Hepatocyte (in vitro differentiated cells): Measurements from ENCODE around the gene LIPC. TPM values are rescaled to one million over a fixed set of nuclear protein-coding genes. Genes with fewer than 3 reads are reported as not detected.
A peak's percentile ranks its signal among the peaks of the same experiment; 100 is the strongest.

ENCODE experiments used
- DNase-seq: peaks from one replicate; pipeline ENCODE4 v3.0.0-alpha.2; 2016; ENCODE audit warnings: low spot score
- H2AFZ ChIP-seq: fragments of 200-600 bp; sonication (generic); 2 replicates; pipeline ENCODE4 v1.6.0; 2016; ENCODE audit warnings: antibody characterized with exemption, mild to moderate bottlenecking
- H3K27ac ChIP-seq: fragments of 200-600 bp; sonication (generic); 2 replicates; pipeline ENCODE4 v1.5.1; 2016; ENCODE audit warnings: mild to moderate bottlenecking
- H3K27me3 ChIP-seq: fragments of 200-600 bp; sonication (generic); 2 replicates; pipeline ENCODE4 v1.6.1; 2016
- H3K36me3 ChIP-seq: fragments of 200-600 bp; sonication (generic); replicated peaks from 2 replicates; pipeline ENCODE4 v1.5.1; 2016; ENCODE audit warnings: low read depth; ENCODE audit not compliant: insufficient read depth
- H3K4me1 ChIP-seq: fragments of 200-600 bp; sonication (generic); 2 replicates; pipeline ENCODE4 v1.5.1; 2016; ENCODE audit warnings: mild to moderate bottlenecking, moderate library complexity; ENCODE audit not compliant: insufficient read depth
- H3K4me2 ChIP-seq: fragments of 200-600 bp; sonication (generic); 2 replicates; pipeline ENCODE4 v1.6.0; 2016
- H3K4me3 ChIP-seq: fragments of 200-600 bp; sonication (generic); 2 replicates; pipeline ENCODE4 v1.5.1; 2016; ENCODE audit warnings: mild to moderate bottlenecking
- H3K79me2 ChIP-seq: fragments of 200-600 bp; sonication (generic); 2 replicates; pipeline ENCODE4 v1.6.0; 2017; ENCODE audit warnings: mild to moderate bottlenecking
- H3K9me2 ChIP-seq: fragments of 200-600 bp; sonication (generic); replicated peaks from 2 replicates; pipeline ENCODE4 v1.6.0; 2017; ENCODE audit warnings: mild to moderate bottlenecking; ENCODE audit not compliant: insufficient read depth
- H3K9me3 ChIP-seq: fragments of 200-600 bp; sonication (generic); 2 replicates; pipeline ENCODE4 v1.5.1; 2016; ENCODE audit warnings: low read depth, mild to moderate bottlenecking
- H4K20me1 ChIP-seq: fragments of 200-600 bp; sonication (generic); 2 replicates; pipeline ENCODE4 v1.6.0; 2016; ENCODE audit warnings: mild to moderate bottlenecking; ENCODE audit not compliant: insufficient read depth, poor library complexity, severe bottlenecking
- EZH2 ChIP-seq: fragments of 200-600 bp; sonication (generic); IDR thresholded peaks from 2 replicates; pipeline ENCODE4 v1.6.1; 2016; ENCODE audit warnings: antibody characterized with exemption, mild to moderate bottlenecking, borderline replicate concordance
- EZH2phosphoT487 ChIP-seq: fragments of 200-600 bp; sonication (generic); IDR thresholded peaks from one replicate; pipeline ENCODE4 v1.6.1; 2018; ENCODE audit warnings: antibody characterized with exemption, mild to moderate bottlenecking, low read depth, moderate library complexity; ENCODE audit not compliant: unreplicated experiment, severe bottlenecking
- WGBS: methylation state at CpG from one replicate; pipeline ENCODE4 v1.1.6; 2016; ENCODE audit warnings: low lambda C conversion rate; ENCODE audit errors: missing lambda C conversion rate; 5-methylcytosine and 5-hydroxymethylcytosine counted together
- polyA plus RNA-seq: library from polyadenylated mRNA; unstranded; fragments of >200 nt; fragmentation: Nextera tagmentation; extraction: Ambion mirVana; gene quantifications from 2 replicates; pipeline ENCODE4 v1.2.1, GENCODE V29; 2016
- total RNA-seq: library from RNA; depleted of rRNA; stranded (reverse); fragments of >200 nt; gene quantifications from 2 replicates; pipeline ENCODE4 v1.2.3, GENCODE V29; 2014
- TF ChIP-seq, protein P1 (sequence below): fragments of 200-600 bp; sonication (generic); IDR thresholded peaks from 2 replicates; pipeline ENCODE4 v1.5.1; 2016; ENCODE audit warnings: antibody characterized with exemption, mild to moderate bottlenecking; ENCODE audit not compliant: poor library complexity

LIPC gene
- total RNA-seq, result 64.8 and 67.7 TPM in 2 replicates
- polyA plus RNA-seq, result 34.3 and 37.0 TPM in 2 replicates

DNA sequence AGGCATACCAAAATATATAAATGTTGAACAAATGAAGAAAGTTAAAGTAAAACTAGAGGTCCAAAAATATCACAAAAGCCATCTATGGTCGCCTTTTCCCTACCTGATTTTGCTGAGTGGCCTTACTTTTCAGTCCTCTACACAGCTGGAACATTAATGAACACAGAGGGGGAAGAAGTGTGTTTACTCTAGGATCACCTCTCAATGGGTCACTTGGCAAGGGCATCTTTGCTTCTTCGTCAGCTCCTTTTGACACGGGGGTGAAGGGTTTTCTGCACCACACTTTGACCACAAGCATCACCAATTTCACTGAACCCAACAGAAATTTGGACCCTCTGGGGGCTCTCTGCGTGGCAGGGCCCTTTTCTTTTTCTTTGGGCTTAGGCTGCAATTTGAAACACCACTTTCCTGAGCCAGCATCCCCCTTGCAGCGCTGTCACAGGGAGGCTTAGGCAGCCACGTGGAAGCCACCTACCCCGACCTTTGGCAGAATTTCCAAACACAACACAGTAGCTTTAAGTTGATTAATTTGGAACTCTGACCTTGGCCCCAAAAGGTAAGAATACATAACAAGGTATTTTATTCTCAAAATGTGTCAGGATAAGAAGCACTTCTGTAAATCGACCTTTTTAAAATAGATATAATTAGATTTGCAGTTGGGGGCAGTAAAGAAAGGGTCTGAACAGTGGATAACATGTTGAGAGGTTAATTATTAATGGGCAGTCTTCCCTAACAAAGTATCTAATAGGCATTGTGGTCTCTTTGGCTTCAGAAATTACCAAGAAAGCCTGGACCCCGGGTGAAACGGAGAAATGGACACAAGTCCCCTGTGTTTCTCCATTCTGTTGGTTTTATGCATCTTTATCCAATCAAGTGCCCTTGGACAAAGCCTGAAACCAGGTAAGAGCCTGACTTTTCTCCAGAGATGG is at the start of gene LIPC:
Gene LIPC (plus strand): TSS at position 771 of the 929 bp plus-strand sequence. CDS start 42 bp downstream, at position 813.
- no peaks in the 10 kb centered on the region for H3K36me3 ChIP-seq
- WGBS, result 70% methylated on average over 10 of the region's 10 CpGs
- H3K9me3 ChIP-seq, result no peaks in the 10 kb centered on the region
- no peak for TF ChIP-seq EZH2
- no peak for TF ChIP-seq EZH2phosphoT487
- TF ChIP-seq, protein P1, sequence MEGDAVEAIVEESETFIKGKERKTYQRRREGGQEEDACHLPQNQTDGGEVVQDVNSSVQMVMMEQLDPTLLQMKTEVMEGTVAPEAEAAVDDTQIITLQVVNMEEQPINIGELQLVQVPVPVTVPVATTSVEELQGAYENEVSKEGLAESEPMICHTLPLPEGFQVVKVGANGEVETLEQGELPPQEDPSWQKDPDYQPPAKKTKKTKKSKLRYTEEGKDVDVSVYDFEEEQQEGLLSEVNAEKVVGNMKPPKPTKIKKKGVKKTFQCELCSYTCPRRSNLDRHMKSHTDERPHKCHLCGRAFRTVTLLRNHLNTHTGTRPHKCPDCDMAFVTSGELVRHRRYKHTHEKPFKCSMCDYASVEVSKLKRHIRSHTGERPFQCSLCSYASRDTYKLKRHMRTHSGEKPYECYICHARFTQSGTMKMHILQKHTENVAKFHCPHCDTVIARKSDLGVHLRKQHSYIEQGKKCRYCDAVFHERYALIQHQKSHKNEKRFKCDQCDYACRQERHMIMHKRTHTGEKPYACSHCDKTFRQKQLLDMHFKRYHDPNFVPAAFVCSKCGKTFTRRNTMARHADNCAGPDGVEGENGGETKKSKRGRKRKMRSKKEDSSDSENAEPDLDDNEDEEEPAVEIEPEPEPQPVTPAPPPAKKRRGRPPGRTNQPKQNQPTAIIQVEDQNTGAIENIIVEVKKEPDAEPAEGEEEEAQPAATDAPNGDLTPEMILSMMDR, result no peak
- no peaks in the 10 kb centered on the region for H4K20me1 ChIP-seq
- no peaks in the 10 kb centered on the region for H3K27me3 ChIP-seq
- peak within 1 kb of the TSS; percentile 62 for H3K27ac ChIP-seq
- H2AFZ ChIP-seq, result no peak within 1 kb of the TSS
- DNase-seq, result no peak
- no peaks in the 10 kb centered on the region for H3K79me2 ChIP-seq
- no peaks in the 10 kb centered on the region for H3K9me2 ChIP-seq
- H3K4me1 ChIP-seq, result peaks cover 9% of the 10 kb centered on the region
- H3K4me2 ChIP-seq, result peak within 1 kb of the TSS; percentile 62
- H3K4me3 ChIP-seq, result no peak within 1 kb of the TSS

DNA sequence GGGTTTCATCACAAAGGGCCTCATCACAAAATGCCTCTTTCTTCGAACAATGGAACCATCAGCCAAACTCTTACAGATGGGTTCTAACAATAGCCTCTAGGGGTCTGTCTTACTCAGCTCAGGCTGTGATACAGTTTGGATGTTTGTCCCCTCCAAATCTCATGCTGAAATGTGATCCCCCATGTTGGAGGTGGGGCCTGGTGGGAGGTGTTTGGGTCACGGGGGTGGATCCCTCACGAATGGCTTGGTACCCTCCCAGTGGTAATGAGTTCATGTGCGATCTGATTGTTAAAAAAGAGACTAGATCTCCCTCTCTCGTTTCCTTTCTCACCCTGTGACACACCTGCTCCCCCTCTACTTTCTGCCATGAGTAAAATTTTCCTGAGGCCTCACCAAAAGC is 47.9 kb upstream of the LIPC start:
- 80% methylated on average over 5 of the region's 5 CpGs for WGBS
- Histone ChIP-seq H3K27me3 (no peaks in the 10 kb centered on the region), H3K4me1 (no peaks in the 10 kb centered on the region), H4K20me1 (no peaks in the 10 kb centered on the region), H3K4me3 (no peak overlapping the region), H3K9me3 (no peaks in the 10 kb centered on the region), H3K36me3 (no peaks in the 10 kb centered on the region), H3K27ac (no peak overlapping the region), H2AFZ (no peak overlapping the region), H3K9me2 (no peaks in the 10 kb centered on the region), H3K79me2 (no peaks in the 10 kb centered on the region), H3K4me2 (no peak overlapping the region)
- no peak for DNase-seq
- TF ChIP-seq EZH2, result no peak
- no peak for TF ChIP-seq EZH2phosphoT487
- TF ChIP-seq, protein P1, result no peak

DNA sequence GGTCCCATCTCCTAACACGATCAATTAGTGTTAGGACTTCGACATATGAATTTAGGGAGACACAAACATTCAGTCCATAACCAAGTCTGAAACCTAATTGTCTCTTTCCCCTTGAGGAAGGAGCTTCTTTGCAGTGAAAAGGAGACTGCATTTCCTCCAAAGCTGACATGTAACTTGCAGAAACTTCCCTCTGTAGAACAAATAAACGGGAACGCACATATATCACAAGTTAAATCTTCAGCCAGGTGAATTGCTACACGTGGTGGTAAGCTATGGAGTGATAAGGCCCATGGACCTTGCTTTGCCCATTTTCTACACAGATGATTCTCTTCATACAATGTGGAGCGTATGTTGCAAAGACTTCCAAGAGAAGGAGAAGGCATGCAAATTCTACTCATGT is 47.1 kb upstream of the LIPC start:
- Histone ChIP-seq H3K4me3 (no peak overlapping the region), H3K9me3 (no peaks in the 10 kb centered on the region), H3K27me3 (no peaks in the 10 kb centered on the region), H3K27ac (no peak overlapping the region), H3K36me3 (no peaks in the 10 kb centered on the region), H3K79me2 (no peaks in the 10 kb centered on the region), H3K4me1 (no peaks in the 10 kb centered on the region), H3K9me2 (no peaks in the 10 kb centered on the region), H3K4me2 (no peak overlapping the region), H2AFZ (no peak overlapping the region), H4K20me1 (no peaks in the 10 kb centered on the region)
- TF ChIP-seq EZH2 (no peak), EZH2phosphoT487 (no peak)
- TF ChIP-seq, protein P1, result no peak
- DNase-seq, result no peak
- WGBS, result 67% methylated on average over 6 of the region's 6 CpGs
